ENCODE measurements around the gene CHI3L2. TPM values are rescaled to one million over a fixed set of nuclear protein-coding genes. Genes with fewer than 3 reads are reported as not detected.

The CHI3L2 gene
- total RNA-seq, 1 donor from 2014 or later, result not detected

- no peak overlapping the region for H3K27ac Mint-ChIP-seq (ENCODE audit: unreplicated experiment)
- peaks cover 2% of the 10 kb centered on the region for H3K27me3 ChIP-seq (ENCODE audit: insufficient read depth, low read length)
- no peaks in the 10 kb centered on the region for H3K36me3 Mint-ChIP-seq (ENCODE audit: low read depth, unreplicated experiment)
- H3K9me3 ChIP-seq (ENCODE audit: insufficient read depth, low read depth, low read length), result no peaks in the 10 kb centered on the region
- H3K4me3 ChIP-seq (ENCODE audit: insufficient read depth, low read depth, low read length), result no peak overlapping the region
- no peaks in the 10 kb centered on the region for H3K79me2 ChIP-seq (ENCODE audit: insufficient read depth, low read length)
- H3K9ac ChIP-seq (ENCODE audit: low read length), result no peak overlapping the region
- H3K9me3 Mint-ChIP-seq (ENCODE audit: unreplicated experiment), result peaks cover 4% of the 10 kb centered on the region
- no peak for TF ChIP-seq EZH2 (IDR thresholded peaks at IDR 0.05; ENCODE audit: insufficient read depth, low read length)
- no peak for TF ChIP-seq CTCF (IDR thresholded peaks at IDR 0.05; ENCODE audit: insufficient read depth, low read depth, low read length)
- peaks cover 10% of the 10 kb centered on the region for H3K4me1 Mint-ChIP-seq (ENCODE audit: low read depth, unreplicated experiment)
- no peaks in the 10 kb centered on the region for H3K27me3 Mint-ChIP-seq (ENCODE audit: low read depth, unreplicated experiment)
- H3K4me3 Mint-ChIP-seq (ENCODE audit: unreplicated experiment), result no peak overlapping the region
- no peak overlapping the region for H2AFZ ChIP-seq (ENCODE audit: low read depth, low read length)
- peak; percentile 21 for DNase-seq (ENCODE audit: low read depth)
- peaks cover 9% of the 10 kb centered on the region for H3K4me1 ChIP-seq (ENCODE audit: insufficient read depth, low read length)
- H4K20me1 ChIP-seq (ENCODE audit: insufficient read depth, low read length), result no peaks in the 10 kb centered on the region
- H3K4me2 ChIP-seq (ENCODE audit: low read length), result no peak overlapping the region
- no peaks in the 10 kb centered on the region for H3K36me3 ChIP-seq (ENCODE audit: insufficient read depth, low read length)
- no peak overlapping the region for H3K27ac ChIP-seq (ENCODE audit: low read depth, low read length)
- no peak for FAIRE-seq
Measured at GRCh38 chr1:111238056-111238795, 10.7 kb downstream of the CHI3L2 start.

- Mint-ChIP-seq H3K4me1 (ENCODE audit: low read depth, unreplicated experiment) (no peaks in the 10 kb centered on the region), H3K36me3 (ENCODE audit: low read depth, unreplicated experiment) (no peaks in the 10 kb centered on the region), H3K9me3 (ENCODE audit: unreplicated experiment) (peaks cover 2% of the 10 kb centered on the region), H3K4me3 (ENCODE audit: unreplicated experiment) (no peak overlapping the region), H3K27ac (ENCODE audit: unreplicated experiment) (no peak overlapping the region), H3K27me3 (ENCODE audit: low read depth, unreplicated experiment) (no peaks in the 10 kb centered on the region)
- no peak for TF ChIP-seq EZH2 (IDR thresholded peaks at IDR 0.05; ENCODE audit: insufficient read depth, low read length)
- no peak overlapping the region for H3K27ac ChIP-seq (ENCODE audit: low read depth, low read length)
- H3K9ac ChIP-seq (ENCODE audit: low read length), result no peak overlapping the region
- H3K4me2 ChIP-seq (ENCODE audit: low read length), result no peak overlapping the region
- H3K36me3 ChIP-seq (ENCODE audit: insufficient read depth, low read length), result no peaks in the 10 kb centered on the region
- H3K79me2 ChIP-seq (ENCODE audit: insufficient read depth, low read length), result no peaks in the 10 kb centered on the region
- DNase-seq (ENCODE audit: low read depth) (no peak), FAIRE-seq (no peak)
- H3K27me3 ChIP-seq (ENCODE audit: insufficient read depth, low read length), result peaks cover 2% of the 10 kb centered on the region
- H4K20me1 ChIP-seq (ENCODE audit: insufficient read depth, low read length), result no peaks in the 10 kb centered on the region
- no peak overlapping the region for H3K4me3 ChIP-seq (ENCODE audit: insufficient read depth, low read depth, low read length)
- H3K9me3 ChIP-seq (ENCODE audit: insufficient read depth, low read depth, low read length), result no peaks in the 10 kb centered on the region
- H3K4me1 ChIP-seq (ENCODE audit: insufficient read depth, low read length), result no peaks in the 10 kb centered on the region
- H2AFZ ChIP-seq (ENCODE audit: low read depth, low read length), result no peak overlapping the region
Measured at GRCh38 chr1:111241797-111242196, 14.3 kb downstream of the CHI3L2 start.

GRCh38 chr1:111242805-111243523 is 15.5 kb downstream of the CHI3L2 start:
- Mint-ChIP-seq H3K9me3 (ENCODE audit: unreplicated experiment) (peaks cover 2% of the 10 kb centered on the region), H3K27ac (ENCODE audit: unreplicated experiment) (no peak overlapping the region), H3K4me3 (ENCODE audit: unreplicated experiment) (no peak overlapping the region), H3K36me3 (ENCODE audit: low read depth, unreplicated experiment) (no peaks in the 10 kb centered on the region), H3K4me1 (ENCODE audit: low read depth, unreplicated experiment) (no peaks in the 10 kb centered on the region), H3K27me3 (ENCODE audit: low read depth, unreplicated experiment) (no peaks in the 10 kb centered on the region)
- FAIRE-seq (no peak), DNase-seq (ENCODE audit: low read depth) (no peak)
- Histone ChIP-seq H4K20me1 (ENCODE audit: insufficient read depth, low read length) (no peaks in the 10 kb centered on the region), H3K79me2 (ENCODE audit: insufficient read depth, low read length) (no peaks in the 10 kb centered on the region), H3K4me2 (ENCODE audit: low read length) (no peak overlapping the region), H3K4me1 (ENCODE audit: insufficient read depth, low read length) (no peaks in the 10 kb centered on the region), H3K4me3 (ENCODE audit: insufficient read depth, low read depth, low read length) (no peak overlapping the region), H3K9ac (ENCODE audit: low read length) (no peak overlapping the region), H3K27me3 (ENCODE audit: insufficient read depth, low read length) (peaks cover 2% of the 10 kb centered on the region), H2AFZ (ENCODE audit: low read depth, low read length) (no peak overlapping the region), H3K36me3 (ENCODE audit: insufficient read depth, low read length) (no peaks in the 10 kb centered on the region), H3K27ac (ENCODE audit: low read depth, low read length) (no peak overlapping the region), H3K9me3 (ENCODE audit: insufficient read depth, low read depth, low read length) (no peaks in the 10 kb centered on the region)
- no peak for TF ChIP-seq EZH2 (IDR thresholded peaks at IDR 0.05; ENCODE audit: insufficient read depth, low read length)
- TF ChIP-seq CTCF (IDR thresholded peaks at IDR 0.05; ENCODE audit: insufficient read depth, low read depth, low read length), result no peak

Measured in astrocyte (in vitro differentiated cells and primary cell).